ENCODE data around the gene UCK2.

DNA sequence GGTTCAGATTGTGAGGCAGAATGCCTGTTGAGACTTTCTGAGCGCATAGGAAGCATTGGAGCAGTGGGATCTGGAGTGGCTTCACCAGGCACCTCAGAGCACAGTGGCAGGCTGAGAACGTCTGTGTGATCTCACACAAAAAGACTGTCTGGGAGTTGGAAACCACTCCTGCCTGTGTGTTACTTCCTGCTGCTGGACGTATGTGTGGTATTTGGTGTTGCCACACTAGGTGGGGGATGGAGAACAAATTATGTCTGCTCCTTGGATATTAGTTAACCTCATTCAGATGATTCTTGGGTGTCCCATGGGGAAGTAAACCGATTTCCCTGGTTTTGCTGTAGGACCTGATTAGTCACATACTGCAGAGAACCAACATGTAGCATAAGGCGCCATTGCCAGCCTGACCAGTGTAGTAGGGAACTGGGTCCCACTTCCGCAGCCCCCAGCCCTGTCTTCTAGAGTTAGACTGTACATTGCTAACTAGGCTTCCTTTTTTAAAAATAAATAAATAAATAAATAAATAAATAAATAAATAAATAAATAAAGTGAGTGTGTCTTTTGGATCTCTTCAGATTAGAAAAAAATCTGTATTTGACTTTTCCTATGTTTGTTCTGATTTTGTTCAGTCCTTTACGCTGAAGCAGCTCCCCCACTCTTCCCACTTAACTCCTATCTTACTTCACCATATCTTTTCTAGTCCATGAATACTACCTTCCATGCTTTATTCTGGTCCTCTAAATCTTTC lies 26.9 kb downstream of the UCK2 start:
- TF ChIP-seq RAD21 (IDR thresholded peaks at IDR 0.05; ENCODE audit: low read depth) = no peak
- TF ChIP-seq TAF1 (IDR thresholded peaks at IDR 0.05; ENCODE audit: low read depth) = no peak
- no peak for TF ChIP-seq YY1 (IDR thresholded peaks at IDR 0.05; ENCODE audit: low read depth)
- no peak for TF ChIP-seq REST (IDR thresholded peaks at IDR 0.05; ENCODE audit: low read depth)
- no peak for TF ChIP-seq MAX (IDR thresholded peaks at IDR 0.05)
- no peak for TF ChIP-seq EP300 (IDR thresholded peaks at IDR 0.05; ENCODE audit: borderline replicate concordance)
